NOMO-1 treated with dmso at 0.1 percent for 144 hours (cell line): Measurements from ENCODE around the gene TCERG1L.
"Not testable (repeated sequence)": the region's sequence is repeated elsewhere in the genome, so short reads cannot be mapped to it uniquely, and the experiment has no call there.

Experiments
- DNase-seq: peaks from one replicate; lab custom pipeline; 2025; ENCODE audit not compliant: unreplicated experiment; lab: John Stamatoyannopoulos, UW

Gene TCERG1L

DNA sequence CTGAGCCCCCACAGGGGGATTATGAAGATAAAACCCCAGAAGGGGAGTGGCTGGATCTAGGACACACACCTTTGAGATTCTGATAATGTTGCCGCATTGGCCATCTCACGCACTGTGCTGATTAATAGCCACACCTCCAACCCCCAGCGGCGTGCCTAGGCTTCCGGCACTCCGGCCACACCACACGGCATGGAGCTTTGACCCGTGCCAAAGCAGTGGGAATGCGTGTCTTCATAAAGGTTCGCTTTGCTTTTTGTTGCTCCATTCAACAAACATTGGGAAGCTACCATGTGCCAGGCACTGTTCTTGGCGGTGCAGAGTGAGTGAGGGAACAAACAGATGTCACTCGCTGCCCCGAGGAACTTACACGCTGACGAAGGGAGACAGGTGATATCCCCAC is 117.6 kb downstream of the TCERG1L start:
- no peak for DNase-seq

DNA sequence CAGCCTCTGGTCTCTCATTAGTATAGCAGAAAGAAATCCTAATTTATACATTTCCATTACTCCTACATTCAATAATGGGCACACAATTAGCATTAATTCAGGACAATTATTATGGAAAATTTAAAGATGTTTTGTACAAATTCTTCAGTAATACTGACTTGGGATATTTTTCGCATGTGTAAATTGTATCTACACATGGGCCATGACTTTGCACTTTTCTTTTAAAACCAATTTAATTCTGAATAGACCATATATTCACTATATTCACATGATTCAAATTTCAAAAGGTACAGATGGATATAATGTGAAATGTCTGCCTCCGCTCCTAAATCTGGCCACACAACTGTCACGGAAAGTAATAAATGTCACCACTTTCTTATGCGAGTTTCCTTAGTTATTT is 123.0 kb downstream of the TCERG1L start:
- no peak for DNase-seq

DNA sequence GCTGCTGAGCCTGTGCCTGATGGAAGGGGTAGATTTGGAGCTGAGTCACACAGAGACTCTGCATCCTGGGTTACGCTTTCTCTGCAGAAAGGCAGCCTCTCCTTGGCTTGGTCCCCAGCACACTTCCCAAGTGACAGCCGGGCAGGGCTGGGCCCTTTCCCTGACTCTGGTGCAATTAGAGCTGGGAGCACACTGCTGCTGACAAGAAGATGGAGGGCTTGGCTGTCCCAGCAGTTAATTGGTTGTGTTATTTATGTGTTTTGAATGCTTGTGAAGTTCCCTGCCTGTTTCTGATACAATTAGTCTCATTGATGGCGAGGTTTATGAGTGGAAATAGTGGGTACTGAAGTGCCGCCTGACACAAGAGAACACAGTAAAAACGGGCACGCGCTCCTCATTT is 123.6 kb downstream of the TCERG1L start:
- no peak for DNase-seq

DNA sequence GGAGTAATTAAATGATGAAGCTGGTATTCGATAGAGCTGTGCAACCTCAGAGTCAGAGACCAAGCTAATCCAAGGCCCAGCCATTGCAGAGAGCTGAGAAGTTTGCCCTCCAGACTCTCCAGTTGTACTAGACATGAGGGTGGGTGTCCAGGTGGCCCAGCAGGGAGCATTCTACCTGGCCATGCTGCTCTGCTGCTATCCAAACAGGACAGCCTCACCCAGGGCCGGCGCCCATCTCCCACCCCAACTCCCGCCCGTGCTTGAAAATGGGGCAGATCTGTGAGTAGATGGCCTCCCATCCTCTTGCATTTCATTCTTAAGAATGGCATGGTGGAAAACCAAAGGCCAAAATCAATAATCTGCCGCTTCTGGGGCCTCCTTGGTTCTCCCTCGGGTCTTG is 124.2 kb downstream of the TCERG1L start:
- no peak for DNase-seq

DNA sequence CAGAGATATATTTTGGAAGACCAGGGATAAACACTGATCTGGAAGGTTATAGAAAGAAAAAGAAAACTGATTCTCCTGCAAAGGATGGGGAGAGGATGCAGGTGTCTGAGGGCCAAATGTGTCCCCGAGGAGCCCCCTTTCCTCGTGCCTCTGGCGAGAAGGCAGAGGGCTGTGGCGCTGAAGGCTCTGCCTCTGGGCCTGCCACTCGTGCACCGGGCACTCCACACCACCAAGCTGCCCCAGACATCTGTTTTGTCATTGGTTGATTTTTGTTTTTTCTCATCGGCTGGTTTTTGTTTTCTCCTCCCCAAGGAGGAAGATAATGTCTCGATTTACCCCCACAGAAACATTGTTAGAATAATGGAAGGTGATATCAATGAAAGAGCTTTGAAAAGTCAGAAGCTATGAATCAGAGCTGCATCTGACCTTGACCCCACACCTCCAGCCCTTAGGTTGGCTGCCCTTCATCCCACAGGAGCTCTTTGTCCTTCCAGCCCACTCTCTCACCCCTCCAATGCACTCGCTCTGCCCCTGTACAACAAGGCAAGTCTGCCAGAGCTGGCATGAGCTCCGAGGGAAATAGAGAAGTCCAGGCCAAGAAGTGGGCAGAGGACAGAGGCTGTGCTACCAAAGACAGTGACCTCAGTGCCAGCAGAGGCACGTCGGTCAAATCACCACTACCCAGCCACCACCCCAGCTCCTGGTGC is 124.8 kb downstream of the TCERG1L start:
- DNase-seq = no peak

DNA sequence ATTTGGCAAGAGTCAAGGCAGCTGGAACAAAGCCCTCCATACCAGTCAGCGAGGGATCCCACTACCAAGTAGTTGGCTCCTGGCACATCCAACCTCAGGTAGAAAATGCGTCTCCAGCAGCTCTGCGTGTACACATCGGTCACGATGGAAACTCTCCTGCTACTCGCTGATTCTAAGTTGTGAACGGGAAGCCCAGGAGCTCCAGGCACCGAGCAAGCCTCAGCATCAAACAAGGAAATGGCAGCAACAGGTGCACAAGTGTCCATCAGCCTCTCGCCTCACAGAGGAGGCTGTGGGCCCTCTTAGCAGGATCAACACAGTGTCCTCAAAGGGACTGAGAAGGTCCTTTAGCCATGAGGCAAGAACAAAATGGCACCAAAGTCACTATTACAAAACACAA is 127.0 kb downstream of the TCERG1L start:
- no peak for DNase-seq

DNA sequence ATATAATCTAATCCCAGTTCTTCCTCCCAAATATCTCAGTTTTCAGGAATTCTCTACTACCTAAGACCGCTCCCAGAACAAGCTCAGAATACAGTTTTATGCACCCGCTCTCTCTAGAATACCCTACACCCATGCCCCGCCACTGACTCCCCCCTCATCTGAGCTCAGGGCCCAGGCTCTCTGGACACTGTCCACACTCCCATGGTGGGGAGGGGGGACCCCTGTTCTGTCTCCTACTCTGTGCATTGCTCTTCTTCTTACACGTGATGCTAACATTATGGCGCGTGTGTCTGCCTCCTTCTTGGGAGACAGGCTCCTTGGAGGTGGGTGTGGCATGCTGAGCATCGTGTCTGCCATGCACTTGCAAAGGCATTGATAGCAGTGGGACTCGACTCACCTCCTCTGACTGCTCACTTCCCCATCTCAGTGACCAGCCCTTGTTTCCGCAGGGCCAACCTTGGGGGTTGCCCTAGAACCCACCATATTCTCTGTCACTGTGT is 127.9 kb downstream of the TCERG1L start:
- no peak for DNase-seq

DNA sequence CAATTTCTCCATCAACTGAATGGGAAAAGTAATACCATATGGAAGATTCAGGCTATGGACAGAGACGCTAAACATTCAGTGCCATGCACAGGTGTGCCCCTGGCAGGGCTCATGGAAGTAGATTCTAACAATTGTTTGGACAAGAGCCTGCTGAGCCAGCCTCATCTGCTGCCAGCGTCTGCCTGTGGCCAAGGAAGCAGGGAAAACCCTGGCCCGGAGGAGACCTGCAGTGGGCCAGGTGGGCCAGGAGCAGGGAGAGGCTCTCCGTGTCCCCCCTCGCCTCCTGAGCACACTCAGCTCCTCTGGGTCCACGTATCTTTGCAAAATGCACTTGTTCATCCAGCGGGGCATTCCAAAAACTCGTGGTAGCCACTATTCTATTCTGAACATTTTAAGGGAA is 130.1 kb downstream of the TCERG1L start:
- DNase-seq = no peak

DNA sequence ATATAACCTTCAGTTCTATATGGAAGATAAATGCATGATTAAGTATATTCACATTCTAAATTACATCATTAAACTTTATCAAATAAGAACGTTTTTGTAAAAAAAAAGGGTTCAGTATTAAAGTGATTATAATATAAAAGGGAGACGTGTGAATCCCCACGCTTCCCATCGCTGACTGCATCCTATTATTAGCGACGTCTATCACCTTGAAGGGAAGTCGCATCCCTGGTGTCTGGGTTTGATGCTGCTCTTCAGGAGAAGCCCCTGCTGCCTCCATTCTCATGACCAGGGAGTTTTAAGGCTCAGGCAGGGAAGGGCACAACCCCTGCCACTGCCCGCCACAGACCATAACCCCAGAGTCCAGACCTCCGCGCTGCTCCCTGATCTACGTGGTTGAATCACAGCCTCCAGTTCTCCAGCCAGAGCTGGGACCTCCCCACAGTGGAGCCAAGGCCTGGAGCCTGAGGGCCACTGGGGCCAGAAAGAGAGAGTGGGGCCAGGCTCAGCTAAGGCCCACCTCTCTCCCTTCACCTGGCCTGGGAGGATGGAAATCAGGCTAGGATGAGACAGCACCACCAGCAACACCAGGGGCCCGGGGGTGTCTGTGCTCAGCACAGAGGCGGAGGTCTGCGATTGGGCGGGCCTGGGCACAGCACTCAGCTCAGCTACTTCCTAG is 130.6 kb downstream of the TCERG1L start:
- no peak for DNase-seq

DNA sequence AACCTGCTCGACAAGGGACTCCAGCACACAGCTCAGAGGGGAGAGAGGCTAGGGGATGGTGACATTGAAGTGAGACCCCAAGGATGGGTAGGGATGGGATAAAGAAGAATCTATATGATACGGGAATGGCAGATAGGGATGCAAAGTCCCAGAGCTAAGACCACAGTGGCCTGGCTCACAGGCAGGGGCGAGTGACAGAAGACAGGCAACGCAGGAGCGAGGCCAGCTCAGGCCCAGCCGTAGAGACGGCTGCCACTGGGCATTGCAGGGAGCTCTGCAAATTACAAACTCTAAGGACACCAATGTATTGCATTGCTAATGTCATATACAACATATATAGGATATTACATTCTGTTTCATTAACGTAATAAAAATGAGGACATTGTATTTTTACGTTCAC is 131.4 kb downstream of the TCERG1L start:
- DNase-seq = no peak

DNA sequence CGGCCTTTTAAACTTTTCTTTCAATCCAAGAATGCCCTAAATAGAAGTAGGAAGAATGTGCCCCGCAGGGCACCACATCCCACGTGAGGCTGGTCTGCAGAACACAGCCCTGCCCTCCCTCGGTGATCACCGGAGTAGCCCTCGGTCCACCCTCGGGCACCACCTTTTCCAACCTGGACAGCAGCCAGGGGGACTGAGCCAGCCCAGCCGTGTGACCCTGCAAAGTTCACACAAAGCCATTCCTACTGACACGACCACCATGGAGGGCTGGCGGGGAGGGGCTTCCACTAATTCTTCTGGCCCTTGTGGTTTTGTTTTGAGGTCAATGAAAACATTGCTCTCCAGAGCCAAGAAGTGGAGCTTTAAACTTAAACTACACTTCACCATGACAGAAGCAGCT is 132.2 kb downstream of the TCERG1L start:
- no peak for DNase-seq

DNA sequence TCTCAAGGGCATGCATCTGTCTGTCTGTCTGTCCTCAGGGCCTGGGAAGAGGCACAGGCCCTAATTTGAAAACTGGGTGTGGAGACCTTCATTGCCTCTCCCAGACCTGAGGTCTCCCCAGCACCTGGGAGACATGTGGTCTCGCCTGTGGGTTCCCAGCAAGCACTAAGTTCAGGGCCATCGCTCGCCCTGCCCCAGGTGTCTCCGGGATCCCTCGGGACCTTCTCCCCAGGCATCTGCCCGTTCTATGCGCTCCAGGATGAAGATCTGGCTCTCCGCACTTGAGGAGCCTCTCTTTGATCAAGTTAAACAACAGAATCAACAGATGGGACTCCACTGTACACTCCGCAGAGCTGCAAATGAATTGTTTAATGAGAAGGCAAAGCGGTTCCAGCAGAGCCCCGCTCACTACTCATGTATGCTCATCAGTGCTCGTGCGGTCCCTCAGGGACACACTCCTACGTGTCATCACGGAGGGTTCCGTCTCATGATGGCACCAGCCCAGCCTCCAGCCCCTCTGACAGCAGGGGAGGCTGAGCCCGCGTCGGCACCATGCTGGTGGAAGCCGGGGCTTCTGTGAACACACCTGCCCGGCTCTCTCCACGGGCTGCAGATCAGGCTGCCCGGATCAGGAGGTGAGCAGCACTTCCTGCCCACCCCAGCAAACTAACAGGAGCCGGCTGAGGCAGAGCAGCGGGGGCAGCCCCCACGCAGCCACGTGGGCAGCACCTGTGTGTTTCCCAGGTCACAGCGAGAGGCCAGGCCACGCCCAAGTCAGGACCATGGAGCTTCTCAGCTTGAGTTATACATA is 132.8 kb downstream of the TCERG1L start:
- no peak for DNase-seq

DNA sequence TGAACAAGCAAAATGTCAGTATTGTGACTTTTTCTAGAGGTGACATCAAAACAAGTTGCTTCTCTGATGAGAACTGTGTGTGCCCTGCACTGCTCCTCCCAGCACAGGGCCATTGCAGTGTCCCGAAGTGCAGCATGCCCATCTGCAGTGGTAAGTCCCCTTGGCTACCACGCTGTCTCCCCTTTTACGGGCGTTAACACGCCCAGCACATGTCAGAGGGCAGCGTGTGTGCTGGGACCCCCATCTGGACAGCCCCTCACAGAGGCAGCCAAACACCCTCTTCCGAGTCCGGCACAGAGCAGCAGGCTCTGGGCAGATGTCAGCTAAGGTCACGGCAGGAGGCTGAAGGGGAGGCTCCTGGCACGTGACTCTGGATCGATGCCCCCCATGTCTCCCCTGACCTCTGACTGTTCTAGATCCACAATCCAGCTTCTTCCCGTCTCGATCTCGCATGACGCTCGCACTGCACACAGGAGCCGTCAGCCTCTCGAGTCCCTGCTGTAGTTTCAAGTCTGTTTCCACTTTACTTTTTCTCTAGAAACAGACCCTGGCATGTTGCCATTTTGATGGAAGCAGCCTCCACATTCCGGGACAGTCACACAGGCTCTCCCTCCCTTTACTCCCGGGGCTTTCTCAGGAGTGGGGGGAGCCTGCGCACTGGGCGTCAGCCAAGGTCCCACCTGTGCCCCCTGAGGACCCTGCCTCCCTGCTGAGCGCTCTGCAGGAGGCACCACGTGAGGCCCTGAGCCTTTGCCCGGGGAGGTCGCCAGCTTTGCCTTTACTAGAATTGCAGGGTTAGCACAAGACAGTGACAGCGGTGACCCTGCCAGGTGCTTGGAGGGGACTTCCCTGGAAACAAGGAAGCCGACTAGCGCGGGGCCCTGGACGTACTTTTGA is 133.8 kb downstream of the TCERG1L start:
- no peak for DNase-seq

DNA sequence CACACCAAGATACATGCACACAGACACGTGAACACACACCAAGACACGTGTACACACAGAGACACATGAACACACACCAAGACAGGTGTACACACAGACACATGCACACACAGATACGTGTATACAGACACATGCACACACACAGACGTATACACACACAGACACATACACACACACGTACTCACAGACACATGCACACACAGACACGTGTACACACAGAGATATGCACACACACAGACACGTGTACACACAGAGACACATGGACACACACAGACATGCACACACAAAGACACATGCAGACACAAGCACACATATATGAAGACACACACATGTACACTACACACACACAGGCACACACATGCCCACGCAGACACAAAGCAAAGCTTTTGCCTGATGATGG is 134.6 kb downstream of the TCERG1L start:
- DNase-seq = no peak

DNA sequence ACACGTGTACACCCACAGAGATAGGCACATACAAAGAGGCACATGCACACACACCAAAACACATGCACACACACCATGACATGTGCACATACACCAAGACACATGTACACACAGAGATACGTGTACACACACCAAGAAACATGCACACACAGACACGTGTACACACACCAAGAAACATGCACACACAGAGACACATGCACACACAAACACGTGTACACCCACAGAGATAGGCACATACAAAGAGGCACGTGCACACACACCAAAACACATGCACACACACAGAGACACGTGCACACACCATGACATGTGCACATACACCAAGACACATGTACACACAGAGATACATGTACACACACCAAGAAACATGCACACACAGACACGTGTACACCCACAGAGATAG is 135.2 kb downstream of the TCERG1L start:
- not testable (repeated sequence) for DNase-seq

DNA sequence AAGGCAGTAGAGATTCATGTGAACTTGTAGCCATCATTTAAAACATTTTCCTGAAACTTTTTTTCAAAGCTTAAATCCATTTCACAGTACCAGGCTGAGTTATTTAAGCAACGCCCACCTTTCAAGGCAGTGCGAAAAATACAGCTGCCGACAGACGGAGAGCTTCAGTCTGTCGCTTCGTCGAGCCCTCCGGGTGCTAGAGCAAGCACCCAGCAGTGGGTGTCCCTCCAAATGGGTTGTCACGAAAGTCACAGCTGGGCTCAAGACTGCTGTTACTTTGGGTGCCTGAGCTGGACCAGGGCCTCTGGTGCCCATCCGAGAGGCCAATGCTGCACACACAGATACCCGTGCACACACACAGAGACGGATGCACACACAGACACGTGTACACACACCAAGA is 135.6 kb downstream of the TCERG1L start:
- no peak for DNase-seq

DNA sequence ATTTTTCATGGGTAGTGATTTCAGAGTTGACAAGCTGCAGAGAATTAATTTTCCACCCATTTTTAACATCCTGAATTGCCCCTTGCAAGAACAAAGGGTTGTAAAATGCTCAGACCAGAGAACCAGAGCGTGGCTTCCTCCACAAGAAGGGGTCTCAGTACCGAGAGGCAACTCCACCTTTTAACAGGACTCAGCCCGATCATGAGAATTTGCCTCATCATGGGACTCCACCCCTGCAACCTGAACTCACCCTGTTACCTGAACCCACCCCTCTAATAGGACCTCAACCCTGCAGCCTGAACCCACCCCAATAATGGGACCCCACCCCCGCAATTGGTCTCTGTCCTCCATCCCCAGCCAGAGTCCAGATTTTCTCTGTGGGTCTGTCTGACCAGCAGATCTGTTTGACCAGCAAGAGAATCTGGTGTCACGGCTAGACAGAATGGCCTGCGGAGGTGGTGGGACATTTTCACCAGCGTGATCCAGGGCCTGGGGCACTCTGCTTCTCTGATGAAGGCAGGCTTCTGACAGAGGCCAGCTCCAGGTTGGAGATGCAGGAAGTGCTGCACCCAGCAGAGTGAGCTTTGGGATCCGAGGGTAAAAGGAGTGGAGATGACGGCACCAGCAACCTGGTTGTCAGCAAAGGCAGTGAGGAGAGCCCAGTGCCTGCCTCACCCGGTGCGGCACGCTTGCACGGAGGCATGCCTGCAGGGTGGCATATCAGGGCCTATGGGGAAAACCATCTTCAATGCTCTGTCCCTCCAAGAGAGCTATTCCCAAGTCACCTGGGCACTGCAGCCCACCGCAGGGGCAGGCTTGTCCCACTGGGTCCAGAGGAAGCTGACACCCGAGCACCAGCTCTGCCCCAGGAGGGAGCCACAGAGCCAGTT is 136.6 kb downstream of the TCERG1L start:
- DNase-seq = no peak

DNA sequence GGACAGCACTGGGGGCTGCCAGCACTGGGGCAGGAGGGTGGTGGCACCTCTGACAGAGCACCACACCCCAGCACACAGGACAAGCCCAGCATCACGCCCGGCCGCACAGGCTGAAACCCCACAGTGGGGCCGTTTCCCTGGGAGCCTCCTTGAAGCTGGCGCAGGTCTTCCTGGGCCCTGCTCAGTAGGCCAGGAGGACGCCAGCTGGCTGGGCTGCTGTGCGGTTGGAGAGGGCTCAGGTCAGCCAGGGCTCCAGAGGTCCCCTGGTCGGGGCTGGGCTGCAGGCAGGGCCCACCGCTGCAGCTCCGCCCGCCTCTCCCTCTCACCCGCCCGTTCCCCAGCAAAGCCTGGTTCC is 137.3 kb downstream of the TCERG1L start:
- no peak for DNase-seq

DNA sequence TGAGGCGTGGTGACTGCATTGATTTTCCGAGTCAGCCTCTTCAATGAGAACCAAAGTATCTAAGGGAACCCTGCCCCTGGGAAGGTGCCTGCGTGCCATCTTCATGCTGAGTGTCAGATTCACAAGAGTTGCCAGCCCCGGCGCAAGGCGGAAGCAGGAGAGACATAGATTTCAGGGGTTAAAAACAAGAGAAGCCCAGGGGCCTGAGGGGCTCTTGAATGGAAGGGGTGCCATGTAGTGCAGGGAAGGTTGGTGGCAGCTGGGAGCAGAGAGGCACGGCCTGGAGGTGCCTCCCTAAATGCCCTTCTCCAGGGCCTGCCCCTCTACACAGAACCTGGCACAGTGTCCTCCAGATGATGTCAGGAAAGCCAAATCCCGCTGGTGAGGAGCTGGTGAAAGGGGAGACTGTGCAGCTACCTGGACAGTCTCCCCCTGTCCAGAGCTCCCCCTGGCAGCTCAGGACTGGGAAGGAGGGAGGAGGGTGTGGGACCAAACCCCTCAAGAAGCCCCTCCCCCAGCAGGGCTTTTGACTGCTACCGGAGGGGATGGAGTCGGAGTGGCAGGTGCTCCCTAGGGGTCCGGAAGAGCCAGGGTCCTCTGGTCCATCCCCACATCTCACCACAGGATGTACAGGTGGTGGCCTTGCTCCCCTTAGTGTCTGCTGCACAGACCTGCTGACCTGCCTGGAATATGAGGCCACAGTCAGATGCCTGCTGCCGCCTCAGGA is 137.9 kb downstream of the TCERG1L start:
- no peak for DNase-seq
